ENCODE results near the gene EN2.

EN2 gene

GRCh38 chr7:155488483-155489127 is 30.7 kb downstream of the EN2 start:
- DNase-seq, result no peak

GRCh38 chr7:155489158-155489840 is 31.4 kb downstream of the EN2 start:
- no peak for DNase-seq

- no peak for DNase-seq
These were observed 32.1 kb downstream of the EN2 start for GRCh38 chr7:155489862-155490696.

GRCh38 chr7:155490697-155491628 is 33.0 kb downstream of the EN2 start:
- no peak for DNase-seq

GRCh38 chr7:155491812-155492211 is 33.9 kb downstream of the EN2 start:
- DNase-seq, result no peak

- DNase-seq, result no peak
These were observed 36.0 kb downstream of the EN2 start for GRCh38 chr7:155493744-155494538.

GRCh38 chr7:155494551-155494950 is 36.6 kb downstream of the EN2 start:
- no peak for DNase-seq

- DNase-seq, result no peak
These were observed 37.7 kb downstream of the EN2 start for GRCh38 chr7:155495440-155496248.

GRCh38 chr7:155496267-155497005 is 38.5 kb downstream of the EN2 start:
- no peak for DNase-seq

GRCh38 chr7:155497149-155497901 is 39.4 kb downstream of the EN2 start:
- no peak for DNase-seq

GRCh38 chr7:155505422-155505793 is 47.5 kb downstream of the EN2 start:
- no peak for DNase-seq

- no peak for DNase-seq
These were observed 49.0 kb downstream of the EN2 start for GRCh38 chr7:155506854-155507337.

- no peak for DNase-seq
These were observed 49.6 kb downstream of the EN2 start for GRCh38 chr7:155507576-155507975.

GRCh38 chr7:155508376-155509358 is 50.7 kb downstream of the EN2 start:
- no peak for DNase-seq

- no peak for DNase-seq
These were observed 51.4 kb downstream of the EN2 start for GRCh38 chr7:155509359-155509724.

- DNase-seq, result no peak
These were observed 52.0 kb downstream of the EN2 start for GRCh38 chr7:155509725-155510551.
